NCI-H1694 (cell line): ENCODE data around the gene RASGRF1.

ENCODE experiments used
- DNase-seq: peaks from one replicate; lab custom pipeline; 2025; lab: John Stamatoyannopoulos, UW

Gene RASGRF1

DNA sequence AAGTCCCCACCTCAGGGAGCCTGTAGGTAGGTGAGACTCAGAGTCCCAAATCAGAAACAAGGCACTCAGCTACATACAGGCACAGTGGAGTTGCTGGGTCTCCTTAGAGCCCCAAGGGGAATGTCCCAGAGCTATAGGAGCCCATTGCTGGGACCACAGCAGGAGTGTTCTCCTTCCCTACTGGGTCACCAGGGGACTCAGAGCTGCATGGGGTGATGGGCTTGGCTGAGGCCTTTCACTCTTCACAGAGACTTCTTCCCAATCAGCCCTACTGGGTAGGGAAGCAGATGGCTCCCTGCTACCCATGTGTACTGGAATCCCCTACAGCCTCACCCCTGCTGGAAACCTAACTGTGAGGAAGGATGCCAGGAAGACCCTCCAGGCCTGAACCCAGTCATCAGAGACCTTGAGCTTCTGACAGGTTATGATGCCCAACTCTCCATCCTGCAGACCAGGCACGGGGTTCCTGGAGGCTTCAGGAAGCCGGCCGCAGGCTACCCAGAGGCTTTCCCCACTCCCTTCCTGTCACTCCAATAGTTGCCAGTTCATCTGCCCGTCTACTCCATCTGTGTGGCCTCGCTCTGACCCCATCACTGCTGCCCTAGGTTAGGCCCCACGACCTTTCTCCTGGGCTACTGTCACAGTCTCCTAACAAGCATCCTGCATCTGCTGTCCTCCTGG, 24.0 kb downstream of the RASGRF1 start:
- no peak for DNase-seq

- no peak for DNase-seq
Observed at GRCh38 chr15:79065706-79066376, 24.7 kb downstream of the RASGRF1 start.

- no peak for DNase-seq
Observed at GRCh38 chr15:79065361-79065705, 25.2 kb downstream of the RASGRF1 start.

DNA sequence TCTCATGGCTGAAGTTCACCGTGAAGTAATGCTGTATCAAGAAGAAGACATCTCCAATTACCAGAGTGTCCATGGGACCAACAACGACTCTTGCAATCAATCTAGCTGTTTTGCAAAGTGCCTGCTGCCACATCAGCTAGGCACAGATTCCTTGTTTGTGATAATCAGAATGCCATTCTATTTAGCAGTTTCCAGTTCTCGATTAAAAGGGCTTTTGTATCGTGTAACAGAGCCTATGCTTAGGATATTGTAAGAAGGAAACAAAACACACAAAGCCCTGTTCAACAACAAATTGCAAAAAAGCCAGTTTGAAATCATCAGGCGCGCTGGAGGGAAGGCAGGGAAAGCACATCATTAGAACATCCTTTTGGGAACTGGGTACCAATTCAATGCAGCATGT, 26.1 kb downstream of the RASGRF1 start:
- no peak for DNase-seq

DNA sequence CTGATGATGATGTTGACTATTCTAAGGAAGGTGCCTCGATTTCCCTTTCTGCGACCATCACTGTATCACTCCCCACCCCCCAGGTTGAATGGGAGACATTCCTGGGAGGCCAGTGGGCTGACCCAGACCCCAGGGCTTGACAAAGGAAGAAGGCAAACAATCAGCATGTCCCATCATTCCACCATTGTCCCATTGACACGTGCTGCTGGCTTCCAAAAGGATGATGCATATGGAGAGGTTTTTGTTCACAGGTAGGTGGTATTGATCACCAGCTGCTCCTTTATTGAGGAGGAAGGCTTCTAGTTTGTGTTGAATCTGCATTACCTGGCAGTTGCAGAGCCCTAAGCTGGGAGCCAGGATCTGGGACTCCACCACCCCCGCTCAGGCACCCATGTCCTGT, 30.4 kb downstream of the RASGRF1 start:
- DNase-seq: no peak

DNA sequence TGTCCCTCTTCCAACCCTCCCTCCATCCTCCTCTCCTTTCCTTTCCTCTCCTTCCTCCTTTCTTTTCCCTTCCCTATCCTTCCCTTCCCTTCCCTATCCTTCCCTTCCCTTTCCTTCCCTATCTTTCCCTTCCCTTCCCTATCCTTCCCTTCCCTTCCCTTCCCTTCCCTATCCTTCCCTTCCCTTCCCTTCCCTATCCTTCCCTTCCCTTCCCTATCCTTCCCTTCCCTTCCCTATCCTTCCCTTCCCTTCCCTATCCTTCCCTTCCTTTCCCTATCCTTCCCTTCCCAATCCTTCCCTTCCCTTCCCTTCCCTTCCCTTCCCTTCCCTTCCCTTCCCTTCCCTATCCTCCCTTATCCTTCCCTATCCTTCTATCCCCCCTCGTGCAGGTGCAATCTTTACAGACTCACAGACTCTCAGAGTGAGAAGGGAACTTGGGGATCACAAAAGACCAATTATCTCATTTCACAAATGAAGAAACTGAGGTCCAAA, 31.5 kb downstream of the RASGRF1 start:
- no peak for DNase-seq

- no peak for DNase-seq
Observed at GRCh38 chr15:79058260-79058850, 32.2 kb downstream of the RASGRF1 start.

DNA sequence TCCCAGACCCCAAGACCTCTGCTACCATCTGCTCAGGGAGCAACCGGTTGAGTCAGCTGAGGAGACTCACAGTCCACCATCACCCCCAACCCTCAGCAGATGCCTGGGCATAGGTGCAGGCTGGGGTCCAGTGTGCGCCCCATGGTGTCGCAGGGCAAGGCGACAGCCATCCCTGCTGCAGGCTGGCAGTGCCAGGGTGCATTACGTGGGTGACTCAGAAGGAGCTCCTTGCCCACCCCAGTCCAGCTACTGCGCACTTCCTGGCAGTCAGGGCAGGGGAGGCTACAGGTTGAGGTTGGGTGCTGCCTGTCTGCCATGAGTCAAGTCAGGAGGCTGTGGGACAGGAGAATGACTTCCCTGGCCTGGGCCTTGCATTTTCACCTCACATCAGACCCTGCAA, 33.5 kb downstream of the RASGRF1 start:
- no peak for DNase-seq

GRCh38 chr15:79054350-79054749, 36.2 kb downstream of the RASGRF1 start:
- no peak for DNase-seq

GRCh38 chr15:79053894-79054293, 36.7 kb downstream of the RASGRF1 start:
- no peak for DNase-seq

DNA sequence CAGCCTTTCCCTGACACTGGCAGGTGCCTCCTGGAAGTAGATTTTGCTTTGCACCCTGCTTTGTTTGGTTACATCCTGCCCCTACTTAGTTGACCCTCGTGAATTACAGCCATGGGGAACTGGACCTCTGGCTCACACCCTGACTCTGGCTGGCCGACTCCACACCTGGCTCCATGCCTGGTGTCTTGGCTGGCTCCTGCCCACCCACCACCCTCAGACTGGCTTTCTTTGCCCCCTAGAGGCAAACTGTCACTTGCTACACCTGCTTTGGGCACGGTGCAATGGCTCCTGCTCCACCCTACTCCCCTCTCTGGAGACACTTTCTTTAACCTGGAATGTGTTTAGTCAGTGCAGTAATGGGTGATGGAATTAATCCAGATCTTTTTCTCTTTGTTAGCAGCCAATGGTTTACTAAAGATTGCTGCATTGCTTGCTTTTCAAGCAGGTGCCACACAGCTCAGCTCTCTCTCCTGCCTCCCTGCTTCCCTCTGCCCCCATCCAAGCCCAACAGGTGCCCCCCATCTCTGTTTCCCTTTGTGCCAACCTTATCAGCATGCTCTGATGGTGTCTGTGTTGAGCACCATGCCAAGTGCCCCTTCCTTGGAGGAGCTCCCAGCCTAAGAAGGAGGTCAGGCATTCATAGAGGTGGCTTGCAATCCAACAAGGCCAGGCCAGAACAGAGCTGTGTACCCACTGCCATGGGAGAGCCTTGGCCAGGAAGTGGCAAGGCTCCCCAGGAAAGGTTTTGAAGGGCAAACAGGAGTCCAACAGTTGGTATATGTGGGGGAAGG, 38.4 kb downstream of the RASGRF1 start:
- DNase-seq: no peak

GRCh38 chr15:79051029-79051428, 39.6 kb downstream of the RASGRF1 start:
- no peak for DNase-seq

GRCh38 chr15:79050341-79050740, 40.2 kb downstream of the RASGRF1 start:
- no peak for DNase-seq

DNA sequence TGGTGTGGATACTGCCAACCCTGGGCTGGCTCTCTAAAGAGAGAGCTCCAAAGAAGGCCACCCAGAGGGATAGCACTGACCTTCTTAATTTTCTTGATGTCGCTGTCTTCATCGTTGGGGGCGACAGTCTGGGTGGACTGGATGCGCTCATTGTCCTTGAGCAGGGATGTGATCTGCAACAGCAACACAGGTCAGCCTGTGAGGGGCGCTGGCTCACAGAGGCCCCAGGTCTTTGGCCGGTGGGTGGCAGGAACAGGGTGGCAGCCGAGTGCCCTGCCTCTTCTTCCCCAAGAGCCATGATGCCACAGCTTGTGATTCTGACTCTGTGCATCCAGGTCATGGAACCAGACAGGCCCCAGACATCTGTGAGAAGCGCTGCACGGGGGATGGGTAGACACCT, 41.2 kb downstream of the RASGRF1 start:
- DNase-seq: no peak

DNA sequence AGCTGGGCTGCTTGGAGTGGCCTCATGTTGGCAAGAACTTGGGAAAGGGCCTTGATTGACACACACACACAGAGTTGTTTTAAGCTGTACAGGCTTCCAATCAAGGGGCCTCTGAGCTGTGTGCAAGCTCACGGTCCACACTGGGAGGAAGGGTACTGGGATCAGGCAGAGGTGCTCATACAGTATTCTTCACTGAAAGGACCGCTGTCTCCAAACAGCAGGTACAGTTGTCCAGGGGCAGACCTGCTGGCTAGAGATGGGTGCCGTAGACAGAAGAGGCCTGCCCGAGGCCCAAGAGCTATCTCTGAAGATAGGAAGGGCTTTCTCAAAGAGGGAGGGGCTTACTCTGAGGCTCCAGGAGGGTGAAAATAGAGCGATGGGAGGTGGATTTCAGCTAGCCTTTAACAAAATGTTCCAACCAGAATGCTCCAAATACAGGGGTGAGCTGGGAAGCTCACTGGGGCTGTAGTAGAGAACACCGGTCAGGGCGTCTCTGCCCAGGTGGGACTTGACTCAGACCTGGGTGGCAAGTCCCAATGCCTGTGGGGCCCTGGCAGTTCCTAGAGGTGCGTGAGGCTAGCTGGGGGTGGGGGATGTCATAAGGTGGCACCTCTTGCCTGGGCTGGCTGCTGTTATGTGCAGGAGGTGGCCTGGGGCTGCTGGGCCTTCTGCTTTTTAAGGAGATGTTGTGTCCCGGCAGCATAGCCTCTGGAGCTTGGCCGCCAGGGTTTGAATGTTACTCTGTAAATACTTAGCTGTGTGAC, 42.7 kb downstream of the RASGRF1 start:
- DNase-seq: no peak

GRCh38 chr15:79046691-79047404, 43.7 kb downstream of the RASGRF1 start:
- DNase-seq: no peak

GRCh38 chr15:79045041-79045440, 45.5 kb downstream of the RASGRF1 start:
- DNase-seq: no peak

GRCh38 chr15:79042213-79042928, 48.2 kb downstream of the RASGRF1 start:
- DNase-seq: no peak

DNA sequence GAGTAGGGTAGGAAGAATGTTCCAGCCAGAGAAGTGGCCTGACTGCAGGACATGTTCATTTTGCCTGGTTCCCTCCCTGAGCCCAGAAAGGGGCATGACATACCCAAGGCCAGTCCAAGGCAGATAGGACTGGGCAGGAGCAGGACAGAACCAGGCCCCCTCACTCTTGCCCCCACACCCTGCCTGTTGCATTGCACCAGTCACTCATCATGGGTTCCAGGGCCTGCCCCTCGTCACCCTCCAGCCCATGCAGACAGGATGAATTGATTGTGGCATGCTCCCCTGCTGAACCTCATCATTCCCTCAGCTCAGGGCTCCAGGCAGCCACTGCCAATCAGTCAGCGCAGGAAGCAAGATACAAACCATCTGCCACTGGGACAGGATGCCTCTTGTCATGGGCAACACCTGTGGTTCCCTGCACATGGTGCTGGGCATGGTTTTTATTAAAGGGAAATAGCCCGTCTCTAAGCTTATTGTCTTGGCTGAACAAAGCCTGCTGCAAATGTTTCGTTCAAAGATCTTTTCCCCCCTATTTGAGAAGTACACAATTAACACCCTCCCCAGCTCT, 48.9 kb downstream of the RASGRF1 start:
- DNase-seq: peak; percentile 35

DNA sequence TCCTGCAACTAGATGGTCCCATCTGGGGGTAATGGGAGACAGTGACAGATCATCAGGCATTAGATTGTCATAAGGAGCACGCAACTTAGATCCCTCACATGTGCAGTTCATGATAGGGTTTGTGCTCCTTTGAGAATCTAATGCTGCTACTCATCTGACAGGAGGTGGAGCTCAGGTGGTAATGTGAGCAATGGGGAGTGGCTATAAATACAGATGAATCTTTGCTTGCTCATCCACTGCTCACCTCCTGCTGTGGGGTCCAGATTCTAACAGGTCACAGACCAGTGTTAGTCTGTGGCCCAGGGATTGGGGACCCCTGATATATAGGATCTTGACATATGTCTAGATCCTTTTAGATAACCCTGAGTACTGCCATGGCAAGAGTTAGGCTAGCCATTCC, 52.7 kb downstream of the RASGRF1 start:
- no peak for DNase-seq
